Keratinocyte (primary cell): ENCODE results near the gene ACTL7B. TPM values are rescaled to one million over a fixed set of nuclear protein-coding genes. Genes with fewer than 3 reads are reported as not detected.

Experiments
- DNase-seq: peaks from one replicate; pipeline ENCODE4 v3.0.0-alpha.2; 2011; ENCODE audit warnings: low read depth, missing footprints, low spot score
- FAIRE-seq: peaks from 2 replicates; lab custom pipeline; 2011; peaks lifted over from hg19 to GRCh38; lab: Jason Lieb, UNC
- H2AFZ ChIP-seq: 2 replicates; pipeline ENCODE4 v1.6.0; 2012; ENCODE audit warnings: low read length, control low read depth, inconsistent platforms; ENCODE audit not compliant: control insufficient read depth
- H3K27ac ChIP-seq: 2 replicates; pipeline ENCODE4 v1.5.1; 2011; ENCODE audit warnings: low read length; ENCODE audit not compliant: control insufficient read depth, insufficient read depth
- H3K27me3 ChIP-seq: 3 replicates; pipeline ENCODE4 v1.6.0; 2011; ENCODE audit warnings: low read length; ENCODE audit not compliant: control insufficient read depth, insufficient read depth; ENCODE audit errors: extremely low read depth
- H3K36me3 ChIP-seq, 2 experiments: 2 replicates in 1 of 2; 3 replicates in 1 of 2; pipeline ENCODE4 v1.5.1; 2011; ENCODE audit warnings: low read length in 2 of 2, mild to moderate bottlenecking in 1 of 2; ENCODE audit not compliant: control insufficient read depth in 2 of 2, insufficient read depth in 2 of 2; ENCODE audit errors: extremely low read depth in 1 of 2
- H3K4me1 ChIP-seq: 3 replicates; pipeline ENCODE4 v1.5.1; 2011; ENCODE audit warnings: low read length; ENCODE audit not compliant: control insufficient read depth, insufficient read depth; ENCODE audit errors: extremely low read depth
- H3K4me2 ChIP-seq: 3 replicates; pipeline ENCODE4 v1.6.0; 2011; ENCODE audit warnings: low read depth, low read length; ENCODE audit not compliant: control insufficient read depth, insufficient read depth; ENCODE audit errors: extremely low read depth
- H3K4me3 ChIP-seq, 3 experiments: fragments of 200-600 bp in 1 of 3; sonication (generic) in 1 of 3; 2 replicates in 2 of 3; 3 replicates in 1 of 3; pipeline ENCODE4 v1.5.1; 2011 to 2016; ENCODE audit warnings: low read length in 3 of 3, mild to moderate bottlenecking in 3 of 3, control low read depth in 2 of 3, inconsistent platforms in 1 of 3, low read depth in 1 of 3, mixed read lengths in 1 of 3, mixed run types in 1 of 3, moderate library complexity in 1 of 3; ENCODE audit not compliant: control insufficient read depth in 2 of 3, insufficient read depth in 2 of 3; ENCODE audit errors: extremely low read depth in 1 of 3
- H3K79me2 ChIP-seq: 2 replicates; pipeline ENCODE4 v1.6.0; 2012; ENCODE audit warnings: low read length; ENCODE audit not compliant: control insufficient read depth, insufficient read depth
- H3K9ac ChIP-seq: 3 replicates; pipeline ENCODE4 v1.6.0; 2011; ENCODE audit warnings: low read length; ENCODE audit not compliant: control insufficient read depth, insufficient read depth; ENCODE audit errors: extremely low read depth
- H3K9me1 ChIP-seq: 3 replicates; pipeline ENCODE4 v1.6.0; 2011; ENCODE audit warnings: low read length; ENCODE audit not compliant: control insufficient read depth, insufficient read depth; ENCODE audit errors: extremely low read depth
- H3K9me3 ChIP-seq: 2 replicates; pipeline ENCODE4 v1.5.1; 2012; ENCODE audit warnings: low read depth, low read length; ENCODE audit not compliant: control insufficient read depth
- H4K20me1 ChIP-seq: 3 replicates; pipeline ENCODE4 v1.6.0; 2011; ENCODE audit warnings: low read length; ENCODE audit not compliant: control insufficient read depth, insufficient read depth; ENCODE audit errors: extremely low read depth
- EZH2 ChIP-seq: IDR thresholded peaks from one replicate; pipeline ENCODE4 v1.6.1; 2012; ENCODE audit warnings: inconsistent platforms, mild to moderate bottlenecking, low read length, moderate library complexity
- dilution Hi-C: fragments of 300-500 bp; cut with MboI; formaldehyde crosslinking; loops from one replicate; pipeline ENCODE4 v1.7.0; 2020; ENCODE audit warnings: low sequenced_read_pairs; ENCODE audit not compliant: extremely low pct_ligation_motif_present
- polyA plus RNA-seq, 5 experiments: library from polyadenylated mRNA; depleted of rRNA in 3 of 5; stranded (reverse) in 3 of 5; stranded (forward) in 1 of 5; unstranded in 1 of 5; fragments of >200 nt; gene quantifications; 1 replicate in 1 of 5; 2 replicates in 3 of 5; 3 replicates in 1 of 5; pipeline versions ENCODE4 v1.2.1 to v1.2.3, GENCODE V29; 2011 to 2012; ENCODE audit warnings: missing spikeins in 2 of 5, low read depth in 1 of 5, low replicate concordance in 1 of 5
- TF ChIP-seq, protein P1 (sequence below), 3 experiments: IDR thresholded peaks in 1 of 3; conservative IDR thresholded peaks in 1 of 3; optimal IDR thresholded peaks in 1 of 3; 2 replicates in 2 of 3; 3 replicates in 1 of 3; pipeline versions ENCODE3 to v1.5.1; 2011; ENCODE audit warnings: low read length in 3 of 3, mild to moderate bottlenecking in 3 of 3, moderate library complexity in 2 of 3, control low read depth in 1 of 3, inconsistent platforms in 1 of 3; ENCODE audit not compliant: insufficient read depth in 2 of 3; ENCODE audit errors: extremely low read depth in 1 of 3

Gene ACTL7B
- polyA plus RNA-seq, 1 donor (not counting 4 experiments of a cell fraction or from before 2014, with no cell fraction given), result not detected

DNA sequence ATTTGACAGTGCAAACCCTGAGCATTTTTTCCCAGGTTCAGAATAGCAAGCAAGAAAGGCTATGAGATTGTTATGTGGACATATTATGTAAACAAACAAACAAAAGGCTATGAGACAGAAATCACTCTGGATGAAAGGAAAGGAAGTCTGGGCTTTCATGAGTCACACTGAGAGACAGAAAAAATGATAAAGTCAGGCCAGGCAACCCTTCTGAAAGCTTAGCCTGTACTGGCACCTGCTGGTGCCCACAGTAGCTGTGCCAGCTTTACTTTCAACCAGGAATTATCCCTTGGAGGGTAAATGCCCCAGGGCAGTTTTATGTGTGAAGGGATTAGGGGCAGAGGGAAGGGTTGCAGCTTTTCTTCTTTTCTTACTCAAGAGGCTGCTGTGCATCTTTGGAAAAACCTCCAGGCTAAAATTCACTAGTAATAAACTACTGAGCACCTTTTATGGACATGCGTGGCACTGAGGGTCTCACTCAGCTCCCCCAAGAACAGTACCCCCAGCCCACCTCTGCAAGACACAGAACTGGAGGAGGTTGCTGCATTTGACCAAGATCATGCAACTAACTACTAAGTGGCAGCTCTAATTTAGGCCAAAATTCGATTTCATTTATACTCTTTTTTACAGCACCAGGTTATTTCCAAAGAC, 41.7 kb downstream of the ACTL7B start:
- Histone ChIP-seq H3K36me3 (no peaks in the 10 kb centered on the region), H3K9ac (peak overlapping the region; percentile 35), H3K27ac (peak overlapping the region; percentile 49), H3K4me1 (peaks cover 18% of the 10 kb centered on the region), H3K9me3 (no peaks in the 10 kb centered on the region), H3K79me2 (no peaks in the 10 kb centered on the region), H3K4me3 (no peak overlapping the region), H4K20me1 (no peaks in the 10 kb centered on the region), H3K4me2 (peak overlapping the region; percentile 60), H2AFZ (no peak overlapping the region), H3K27me3 (no peaks in the 10 kb centered on the region), H3K9me1 (no peaks in the 10 kb centered on the region)
- dilution Hi-C loops, result no loop called here
- no peak for DNase-seq
- FAIRE-seq, result peak; percentile 90
- TF ChIP-seq EZH2, result no peak
- TF ChIP-seq, protein P1, sequence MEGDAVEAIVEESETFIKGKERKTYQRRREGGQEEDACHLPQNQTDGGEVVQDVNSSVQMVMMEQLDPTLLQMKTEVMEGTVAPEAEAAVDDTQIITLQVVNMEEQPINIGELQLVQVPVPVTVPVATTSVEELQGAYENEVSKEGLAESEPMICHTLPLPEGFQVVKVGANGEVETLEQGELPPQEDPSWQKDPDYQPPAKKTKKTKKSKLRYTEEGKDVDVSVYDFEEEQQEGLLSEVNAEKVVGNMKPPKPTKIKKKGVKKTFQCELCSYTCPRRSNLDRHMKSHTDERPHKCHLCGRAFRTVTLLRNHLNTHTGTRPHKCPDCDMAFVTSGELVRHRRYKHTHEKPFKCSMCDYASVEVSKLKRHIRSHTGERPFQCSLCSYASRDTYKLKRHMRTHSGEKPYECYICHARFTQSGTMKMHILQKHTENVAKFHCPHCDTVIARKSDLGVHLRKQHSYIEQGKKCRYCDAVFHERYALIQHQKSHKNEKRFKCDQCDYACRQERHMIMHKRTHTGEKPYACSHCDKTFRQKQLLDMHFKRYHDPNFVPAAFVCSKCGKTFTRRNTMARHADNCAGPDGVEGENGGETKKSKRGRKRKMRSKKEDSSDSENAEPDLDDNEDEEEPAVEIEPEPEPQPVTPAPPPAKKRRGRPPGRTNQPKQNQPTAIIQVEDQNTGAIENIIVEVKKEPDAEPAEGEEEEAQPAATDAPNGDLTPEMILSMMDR (optimal IDR thresholded peaks at IDR 0.05 in 1 of 3, IDR thresholded peaks at IDR 0.05 in 1 of 3, conservative IDR thresholded peaks at IDR 0.05 in 1 of 3; ENCODE audit: extremely low read depth in 1 of 3, insufficient read depth in 2 of 3, low read length in 3 of 3), result peak; percentile 79 to 94 (median 92)

- no peaks in the 10 kb centered on the region for H3K27me3 ChIP-seq
- TF ChIP-seq, protein P1 (optimal IDR thresholded peaks at IDR 0.05 in 1 of 3, IDR thresholded peaks at IDR 0.05 in 1 of 3, conservative IDR thresholded peaks at IDR 0.05 in 1 of 3; ENCODE audit: extremely low read depth in 1 of 3, insufficient read depth in 2 of 3, low read length in 3 of 3), result no peak
- no peak for TF ChIP-seq EZH2
- peaks cover 18% of the 10 kb centered on the region for H3K4me1 ChIP-seq
- H3K9me1 ChIP-seq, result no peaks in the 10 kb centered on the region
- no peak overlapping the region for H3K27ac ChIP-seq
- H3K36me3 ChIP-seq, result no peaks in the 10 kb centered on the region
- H3K9me3 ChIP-seq, result no peaks in the 10 kb centered on the region
- H3K4me3 ChIP-seq, result no peak overlapping the region
- FAIRE-seq (no peak), DNase-seq (no peak)
- no peak overlapping the region for H3K9ac ChIP-seq
- H4K20me1 ChIP-seq, result no peaks in the 10 kb centered on the region
- dilution Hi-C loops, result no loop called here
- no peak overlapping the region for H2AFZ ChIP-seq
- no peak overlapping the region for H3K4me2 ChIP-seq
- H3K79me2 ChIP-seq, result no peaks in the 10 kb centered on the region
Observed at GRCh38 chr9:108812396-108813025, 43.3 kb downstream of the ACTL7B start.
